ENCODE data around the gene NUP188.

Gene NUP188

GRCh38 chr9:128903871-128904620, 43.5 kb upstream of the NUP188 start:
- no peak overlapping the region for H3K27ac ChIP-seq (ENCODE audit: low read depth, low read length)
- H3K27me3 ChIP-seq (ENCODE audit: control insufficient read depth, insufficient read depth, low read length) = no peaks in the 10 kb centered on the region

DNA sequence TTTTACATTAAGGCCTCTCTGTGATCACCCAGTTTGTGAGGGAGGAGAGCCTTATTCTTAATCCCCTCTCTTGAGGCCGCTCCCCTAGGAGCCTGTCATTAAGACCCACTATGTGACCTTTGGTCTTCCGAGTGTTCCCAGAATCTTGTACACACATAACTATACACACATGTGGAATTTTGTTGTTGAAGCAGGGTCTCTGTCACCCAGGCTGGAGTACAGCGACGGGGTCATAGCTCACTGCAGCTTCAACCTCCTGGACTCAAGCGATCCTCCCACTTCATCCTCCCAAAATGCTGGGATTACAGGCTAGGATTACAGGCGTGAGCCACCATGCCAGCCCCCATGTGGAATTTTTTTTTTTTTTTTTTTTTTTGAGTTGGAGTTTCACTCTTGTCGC, 41.5 kb upstream of the NUP188 start:
- Histone ChIP-seq H3K36me3 (ENCODE audit: control insufficient read depth, insufficient read depth, low read length) (peaks cover 57% of the 10 kb centered on the region), H3K4me3 (ENCODE audit: low read depth, low read length) (no peak overlapping the region), H3K9me3 (ENCODE audit: control insufficient read depth, insufficient read depth, low read depth, low read length) (no peaks in the 10 kb centered on the region), H3K9ac (ENCODE audit: low read length) (no peak overlapping the region), H3K27ac (ENCODE audit: low read depth, low read length) (no peak overlapping the region), H3K27me3 (ENCODE audit: control insufficient read depth, insufficient read depth, low read length) (no peaks in the 10 kb centered on the region), H3K4me1 (ENCODE audit: control insufficient read depth, insufficient read depth, low read length) (peaks cover 6% of the 10 kb centered on the region)

More at GRCh38 chr9:128903871-128904620, 43.5 kb upstream of the NUP188 start:
- Histone ChIP-seq H3K4me1 (ENCODE audit: control insufficient read depth, insufficient read depth, low read length) (peaks cover 6% of the 10 kb centered on the region; the same call in 1 of the 2 replicates), H3K9me3 (ENCODE audit: control insufficient read depth, insufficient read depth, low read depth, low read length) (no peaks in the 10 kb centered on the region), H3K4me3 (ENCODE audit: low read depth, low read length) (no peak overlapping the region), H3K36me3 (ENCODE audit: control insufficient read depth, insufficient read depth, low read length) (peaks cover 49% of the 10 kb centered on the region), H3K9ac (ENCODE audit: low read length) (no peak overlapping the region)

GRCh38 chr9:128906741-128907140, 40.8 kb upstream of the NUP188 start:
- no peak overlapping the region for H3K9ac ChIP-seq (ENCODE audit: low read length)
- no peak overlapping the region for H3K4me3 ChIP-seq (ENCODE audit: low read depth, low read length)
- peaks cover 59% of the 10 kb centered on the region for H3K36me3 ChIP-seq (ENCODE audit: control insufficient read depth, insufficient read depth, low read length)
- H3K4me1 ChIP-seq (ENCODE audit: control insufficient read depth, insufficient read depth, low read length) = peaks cover 14% of the 10 kb centered on the region
- H3K27me3 ChIP-seq (ENCODE audit: control insufficient read depth, insufficient read depth, low read length) = no peaks in the 10 kb centered on the region
- no peaks in the 10 kb centered on the region for H3K9me3 ChIP-seq (ENCODE audit: control insufficient read depth, insufficient read depth, low read depth, low read length)
- no peak overlapping the region for H3K27ac ChIP-seq (ENCODE audit: low read depth, low read length)

DNA sequence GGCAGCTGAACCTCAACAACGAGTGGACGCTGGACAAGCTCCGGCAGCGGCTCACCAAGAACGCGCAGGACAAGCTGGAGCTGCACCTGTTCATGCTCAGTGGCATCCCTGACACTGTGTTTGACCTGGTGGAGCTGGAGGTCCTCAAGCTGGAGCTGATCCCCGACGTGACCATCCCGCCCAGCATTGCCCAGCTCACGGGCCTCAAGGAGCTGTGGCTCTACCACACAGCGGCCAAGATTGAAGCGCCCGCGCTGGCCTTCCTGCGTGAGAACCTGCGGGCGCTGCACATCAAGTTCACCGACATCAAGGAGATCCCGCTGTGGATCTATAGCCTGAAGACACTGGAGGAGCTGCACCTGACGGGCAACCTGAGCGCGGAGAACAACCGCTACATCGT, 39.1 kb upstream of the NUP188 start:
- peaks cover 28% of the 10 kb centered on the region for H3K4me1 ChIP-seq (ENCODE audit: control insufficient read depth, insufficient read depth, low read length)

DNA sequence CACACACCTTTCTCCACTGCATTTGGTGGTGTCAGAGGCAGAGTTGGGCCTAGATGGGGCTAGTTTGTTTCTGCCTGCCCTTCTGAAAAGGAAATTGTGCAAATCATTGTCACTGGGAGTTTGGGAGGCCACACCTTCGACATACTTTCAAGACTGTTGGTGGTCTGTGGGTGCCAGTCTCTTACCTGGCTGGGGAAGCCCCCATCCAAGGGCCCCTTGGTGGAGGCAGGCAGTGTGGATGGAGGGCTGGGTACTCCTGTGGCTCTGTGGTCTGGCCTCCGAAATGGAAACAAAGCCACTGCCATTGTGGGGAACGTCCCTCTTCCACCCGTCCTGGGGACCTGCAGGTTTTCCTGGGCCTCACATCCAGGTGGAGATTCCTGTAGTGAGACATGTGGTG, 37.6 kb upstream of the NUP188 start:
- Histone ChIP-seq H3K9me3 (ENCODE audit: control insufficient read depth, insufficient read depth, low read depth, low read length) (no peaks in the 10 kb centered on the region), H3K27ac (ENCODE audit: low read depth, low read length) (no peak overlapping the region), H3K9ac (ENCODE audit: low read length) (no peak overlapping the region), H3K4me3 (ENCODE audit: low read depth, low read length) (no peak overlapping the region), H3K36me3 (ENCODE audit: control insufficient read depth, insufficient read depth, low read length) (peaks cover 65% of the 10 kb centered on the region), H3K27me3 (ENCODE audit: control insufficient read depth, insufficient read depth, low read length) (no peaks in the 10 kb centered on the region), H3K4me1 (ENCODE audit: control insufficient read depth, insufficient read depth, low read length) (peaks cover 32% of the 10 kb centered on the region)

More for the DNA sequence above, 39.1 kb upstream of the NUP188 start:
- no peaks in the 10 kb centered on the region for H3K27me3 ChIP-seq (ENCODE audit: control insufficient read depth, insufficient read depth, low read length)
- no peak overlapping the region for H3K9ac ChIP-seq (ENCODE audit: low read length)
- no peaks in the 10 kb centered on the region for H3K9me3 ChIP-seq (ENCODE audit: control insufficient read depth, insufficient read depth, low read depth, low read length)
- no peak overlapping the region for H3K4me3 ChIP-seq (ENCODE audit: low read depth, low read length)
- H3K27ac ChIP-seq (ENCODE audit: low read depth, low read length) = no peak overlapping the region
- H3K36me3 ChIP-seq (ENCODE audit: control insufficient read depth, insufficient read depth, low read length) = peaks cover 55% of the 10 kb centered on the region

DNA sequence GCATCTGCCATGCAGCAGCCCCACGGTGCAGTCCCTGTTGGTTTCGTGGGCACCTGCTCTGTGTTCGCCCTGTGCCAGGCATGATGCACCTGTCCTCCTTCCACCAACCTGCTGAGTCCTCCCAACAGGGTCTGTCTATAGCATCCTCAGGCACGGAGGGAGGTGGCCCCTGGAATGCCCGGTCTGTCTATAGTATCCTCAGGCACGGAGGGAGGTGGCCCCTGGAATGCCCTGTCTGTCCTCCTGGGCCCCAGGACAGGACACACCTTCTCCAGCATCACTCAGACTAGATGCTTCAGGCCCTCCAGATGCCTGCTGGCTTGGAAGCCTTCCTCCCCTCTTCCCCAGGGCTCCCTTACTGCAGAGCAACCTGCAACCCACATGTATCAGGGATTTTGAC, 36.6 kb upstream of the NUP188 start:
- no peaks in the 10 kb centered on the region for H3K27me3 ChIP-seq (ENCODE audit: control insufficient read depth, insufficient read depth, low read length)
- H3K4me3 ChIP-seq (ENCODE audit: low read depth, low read length) = no peak overlapping the region
- peak overlapping the region; percentile 83 for H3K9ac ChIP-seq (ENCODE audit: low read length)
- H3K27ac ChIP-seq (ENCODE audit: low read depth, low read length) = peak overlapping the region; percentile 92; the same call in 1 of the 2 replicates
- H3K36me3 ChIP-seq (ENCODE audit: control insufficient read depth, insufficient read depth, low read length) = peaks cover 70% of the 10 kb centered on the region
- no peaks in the 10 kb centered on the region for H3K9me3 ChIP-seq (ENCODE audit: control insufficient read depth, insufficient read depth, low read depth, low read length)
- H3K4me1 ChIP-seq (ENCODE audit: control insufficient read depth, insufficient read depth, low read length) = peaks cover 32% of the 10 kb centered on the region

GRCh38 chr9:128911529-128912035, 35.9 kb upstream of the NUP188 start:
- H3K27me3 ChIP-seq (ENCODE audit: control insufficient read depth, insufficient read depth, low read length) = no peaks in the 10 kb centered on the region
- H3K4me1 ChIP-seq (ENCODE audit: control insufficient read depth, insufficient read depth, low read length) = peaks cover 32% of the 10 kb centered on the region
- no peaks in the 10 kb centered on the region for H3K9me3 ChIP-seq (ENCODE audit: control insufficient read depth, insufficient read depth, low read depth, low read length)
- H3K9ac ChIP-seq (ENCODE audit: low read length) = peak overlapping the region; percentile 83
- H3K4me3 ChIP-seq (ENCODE audit: low read depth, low read length) = peak overlapping the region; percentile 19; the same call in 1 of the 2 replicates
- peaks cover 75% of the 10 kb centered on the region for H3K36me3 ChIP-seq (ENCODE audit: control insufficient read depth, insufficient read depth, low read length)
- H3K27ac ChIP-seq (ENCODE audit: low read depth, low read length) = peak overlapping the region; percentile 92

- Histone ChIP-seq H3K27me3 (ENCODE audit: control insufficient read depth, insufficient read depth, low read length) (no peaks in the 10 kb centered on the region), H3K36me3 (ENCODE audit: control insufficient read depth, insufficient read depth, low read length) (peaks cover 74% of the 10 kb centered on the region), H3K4me1 (ENCODE audit: control insufficient read depth, insufficient read depth, low read length) (peaks cover 32% of the 10 kb centered on the region), H3K27ac (ENCODE audit: low read depth, low read length) (peak overlapping the region; percentile 92), H3K9me3 (ENCODE audit: control insufficient read depth, insufficient read depth, low read depth, low read length) (no peaks in the 10 kb centered on the region), H3K9ac (ENCODE audit: low read length) (peak overlapping the region; percentile 83), H3K4me3 (ENCODE audit: low read depth, low read length) (peak overlapping the region; percentile 22; the same call in 1 of the 2 replicates)
Measured at GRCh38 chr9:128912270-128912853, 35.1 kb upstream of the NUP188 start.

DNA sequence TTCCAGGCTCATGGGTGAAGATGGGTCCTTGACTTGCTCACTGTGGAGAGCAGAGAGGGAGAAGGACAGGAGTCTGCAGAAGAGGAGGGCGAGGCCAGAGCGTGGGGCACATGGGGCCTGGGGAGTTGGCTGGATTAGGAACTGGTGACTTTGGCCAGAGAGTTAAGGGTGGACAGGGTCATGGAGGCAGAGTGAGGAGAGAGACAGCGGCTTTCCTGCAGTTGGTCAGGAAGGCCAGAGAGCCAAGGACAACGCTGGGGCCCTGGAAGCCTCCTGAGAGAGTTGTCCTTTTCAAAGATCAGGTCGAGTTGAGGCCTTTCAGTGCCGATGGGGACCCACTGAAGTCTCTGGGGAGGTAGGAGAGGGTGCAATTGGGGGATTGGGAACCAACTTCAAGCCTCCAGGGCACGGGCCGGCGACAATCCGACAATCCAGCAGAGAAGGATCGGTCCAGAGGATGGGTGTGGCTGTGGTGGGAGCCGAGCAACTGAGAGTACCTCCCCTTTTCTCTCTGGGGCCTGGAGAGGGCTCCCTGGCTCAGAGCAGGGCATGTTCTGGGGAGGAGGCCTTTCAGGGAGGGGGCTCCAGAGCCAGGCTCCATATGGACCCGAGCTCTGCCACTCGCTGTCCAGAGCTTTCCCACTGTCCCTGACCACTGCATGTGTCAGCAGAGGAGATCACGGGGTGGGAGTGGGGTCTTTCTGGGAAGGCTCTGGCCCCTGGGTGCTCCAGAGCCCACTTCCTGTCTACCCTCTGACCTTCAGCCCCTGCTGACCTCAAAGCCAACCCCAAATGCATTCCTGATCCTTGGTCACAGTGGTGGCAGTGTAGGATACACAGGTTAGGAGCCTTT, 34.2 kb upstream of the NUP188 start:
- peak overlapping the region; percentile 78; the same call in 1 of the 2 replicates for H3K27ac ChIP-seq (ENCODE audit: low read depth, low read length)
- peak overlapping the region; percentile 22; the same call in 1 of the 2 replicates for H3K4me3 ChIP-seq (ENCODE audit: low read depth, low read length)
- no peaks in the 10 kb centered on the region for H3K27me3 ChIP-seq (ENCODE audit: control insufficient read depth, insufficient read depth, low read length)
- H3K4me1 ChIP-seq (ENCODE audit: control insufficient read depth, insufficient read depth, low read length) = peaks cover 32% of the 10 kb centered on the region
- peaks cover 74% of the 10 kb centered on the region for H3K36me3 ChIP-seq (ENCODE audit: control insufficient read depth, insufficient read depth, low read length)
- H3K9ac ChIP-seq (ENCODE audit: low read length) = peak overlapping the region; percentile 62
- no peaks in the 10 kb centered on the region for H3K9me3 ChIP-seq (ENCODE audit: control insufficient read depth, insufficient read depth, low read depth, low read length)

- Histone ChIP-seq H3K9ac (ENCODE audit: low read length) (no peak overlapping the region), H3K36me3 (ENCODE audit: control insufficient read depth, insufficient read depth, low read length) (peaks cover 67% of the 10 kb centered on the region), H3K27me3 (ENCODE audit: control insufficient read depth, insufficient read depth, low read length) (no peaks in the 10 kb centered on the region), H3K4me1 (ENCODE audit: control insufficient read depth, insufficient read depth, low read length) (peaks cover 34% of the 10 kb centered on the region), H3K4me3 (ENCODE audit: low read depth, low read length) (no peak overlapping the region), H3K27ac (ENCODE audit: low read depth, low read length) (no peak overlapping the region; the same call in 1 of the 2 replicates), H3K9me3 (ENCODE audit: control insufficient read depth, insufficient read depth, low read depth, low read length) (no peaks in the 10 kb centered on the region)
Measured at GRCh38 chr9:128913995-128914772, 33.3 kb upstream of the NUP188 start.

All from HUES6 (cell line).